NCI-H2029 treated with DMSO at 0.1 percent for 48 hours (cell line): Measurements from ENCODE around the gene ABHD5.

ENCODE experiments used
- DNase-seq: peaks from one replicate; lab custom pipeline; 2025; lab: John Stamatoyannopoulos, UW

The ABHD5 gene

GRCh38 chr3:43757666-43758321, 67.1 kb downstream of the ABHD5 start:
- DNase-seq: no peak

- no peak for DNase-seq
Observed at GRCh38 chr3:43758592-43759225, 68.0 kb downstream of the ABHD5 start.

GRCh38 chr3:43759297-43759782, 68.6 kb downstream of the ABHD5 start:
- no peak for DNase-seq

- no peak for DNase-seq
Observed at GRCh38 chr3:43759938-43760337, 69.2 kb downstream of the ABHD5 start.

GRCh38 chr3:43760938-43761337, 70.2 kb downstream of the ABHD5 start:
- DNase-seq: no peak

GRCh38 chr3:43762451-43762850, 71.7 kb downstream of the ABHD5 start:
- DNase-seq: no peak

GRCh38 chr3:43764056-43764455, 73.3 kb downstream of the ABHD5 start:
- no peak for DNase-seq

- no peak for DNase-seq
Observed at GRCh38 chr3:43764471-43764870, 73.7 kb downstream of the ABHD5 start.

- DNase-seq: peak; percentile 65
Observed at GRCh38 chr3:43765521-43765971, 74.8 kb downstream of the ABHD5 start.

- no peak for DNase-seq
Observed at GRCh38 chr3:43766672-43767465, 76.1 kb downstream of the ABHD5 start.

GRCh38 chr3:43768381-43768973, 77.7 kb downstream of the ABHD5 start:
- DNase-seq: no peak

GRCh38 chr3:43769097-43769884, 78.6 kb downstream of the ABHD5 start:
- DNase-seq: peak; percentile 96

GRCh38 chr3:43769885-43770425, 79.2 kb downstream of the ABHD5 start:
- no peak for DNase-seq

GRCh38 chr3:43770426-43771103, 79.8 kb downstream of the ABHD5 start:
- peak; percentile 83 for DNase-seq

GRCh38 chr3:43771610-43772009, 80.9 kb downstream of the ABHD5 start:
- DNase-seq: no peak

- no peak for DNase-seq
Observed at GRCh38 chr3:43773273-43774094, 82.7 kb downstream of the ABHD5 start.

- DNase-seq: no peak
Observed at GRCh38 chr3:43774799-43775198, 84.1 kb downstream of the ABHD5 start.

- no peak for DNase-seq
Observed at GRCh38 chr3:43776101-43776500, 85.4 kb downstream of the ABHD5 start.

GRCh38 chr3:43779850-43780249, 89.1 kb downstream of the ABHD5 start:
- no peak for DNase-seq

GRCh38 chr3:43782541-43782940, 91.8 kb downstream of the ABHD5 start:
- DNase-seq: no peak
